ENCODE results near the gene ERCC5. TPM values are rescaled to one million over a fixed set of nuclear protein-coding genes. Genes with fewer than 3 reads are reported as not detected.

Gene ERCC5
- total and polyA plus RNA-seq, 4 donors = 17.7 to 44.8 (median 24.7) TPM

- peaks cover 0 to 26% (median 23%) of the 10 kb centered on the region in 4 donors for H3K4me1 ChIP-seq (ENCODE audit: control insufficient read depth in 4 of 4, insufficient read depth in 4 of 4, low read length in 3 of 4)
- H3K27me3 ChIP-seq (ENCODE audit: control insufficient read depth in 4 of 4, insufficient read depth in 4 of 4, low read length in 3 of 4) = no peaks in the 10 kb centered on the region
- peak within 1 kb of the TSS; percentile 65 to 92 (median 82) for H3K4me3 ChIP-seq (ENCODE audit: low read depth in 1 of 3, low read length in 3 of 3)
- H3K9me3 ChIP-seq (ENCODE audit: control insufficient read depth in 4 of 4, low read length in 3 of 4) = no peaks in the 10 kb centered on the region
- peak within 1 kb of the TSS; percentile 66 to 72 for H3K9ac ChIP-seq (ENCODE audit: low read depth in 1 of 2, low read length in 2 of 2)
- H3K36me3 ChIP-seq (ENCODE audit: control insufficient read depth in 4 of 4, insufficient read depth in 3 of 4, low read depth in 1 of 4, low read length in 3 of 4) = no peaks in the 10 kb centered on the region
- TF ChIP-seq EGR1 (IDR thresholded peaks at IDR 0.05; ENCODE audit: low read depth in 2 of 2) = no peak
- no peak for TF ChIP-seq FOXA2 (IDR thresholded peaks at IDR 0.05)
- no peak for TF ChIP-seq ATF3 (IDR thresholded peaks at IDR 0.05)
- peak in 1 of 2 donors; percentile 47 for TF ChIP-seq GABPA (IDR thresholded peaks at IDR 0.05 in 1 of 2, conservative IDR thresholded peaks at IDR 0.05 in 1 of 2)
- peak; percentile 41 for TF ChIP-seq MAX (IDR thresholded peaks at IDR 0.05)
- no peak for TF ChIP-seq JUND (IDR thresholded peaks at IDR 0.05)
- TF ChIP-seq YY1 (IDR thresholded peaks at IDR 0.05) = peak; percentile 68
- peak; percentile 77 for TF ChIP-seq TAF1 (conservative IDR thresholded peaks at IDR 0.05)
- peak; percentile 91 for TF ChIP-seq SP1 (IDR thresholded peaks at IDR 0.05)
- peak; percentile 49 to 63 for TF ChIP-seq RXRA (IDR thresholded peaks at IDR 0.05)
- TF ChIP-seq HNF4G (IDR thresholded peaks at IDR 0.05) = no peak
- TF ChIP-seq RAD21 (IDR thresholded peaks at IDR 0.05) = peak; percentile 11 to 34
- TF ChIP-seq NR2F2 (IDR thresholded peaks at IDR 0.05) = no peak
- no peak for TF ChIP-seq CTCF (IDR thresholded peaks at IDR 0.05; ENCODE audit: low read depth, low read length, missing input control)
- TF ChIP-seq HNF4A (conservative IDR thresholded peaks at IDR 0.05) = peak in 1 of 2 donors; percentile 18
- TF ChIP-seq REST (IDR thresholded peaks at IDR 0.05) = peak; percentile 82
- DNase-seq (ENCODE audit: low spot score) = peak; percentile 73
- under 1% methylated on average over 72 of the region's 72 CpGs for WGBS
- peak within 1 kb of the TSS; percentile 75 to 76 for H3K27ac ChIP-seq (ENCODE audit: low read depth in 1 of 2, low read length in 2 of 2)
These were observed 47.0 kb upstream of the ERCC5 start, which contains the start of the genes BIVM and POGLUT2 for GRCh38 chr13:102798581-102799425. Gene BIVM, plus strand, starts transcription at chr13:102799119. Its CDS starts 8,149 bp downstream, at chr13:102807268. Gene POGLUT2, minus strand, starts transcription at chr13:102798976. Its CDS starts 306 bp downstream, at chr13:102798670.
